Suppressor macrophage treated with lipopolysaccharide for 1 hour (primary cell): ENCODE data around the gene SYT1.

ENCODE experiments used
- DNase-seq, 3 donors: peaks; one replicate each; pipeline ENCODE4 v3.0.0-alpha.2; 2020 to 2022

SYT1 gene

GRCh38 chr12:79366374-79366773 is 501.8 kb downstream of the SYT1 start:
- DNase-seq = no peak

GRCh38 chr12:79367032-79367589 is 502.5 kb downstream of the SYT1 start:
- DNase-seq = no peak

- DNase-seq = no peak
Measured at GRCh38 chr12:79370021-79370420, 505.4 kb downstream of the SYT1 start.

- no peak for DNase-seq
Measured at GRCh38 chr12:79371226-79371625, 506.7 kb downstream of the SYT1 start.

GRCh38 chr12:79373896-79374499 is 509.4 kb downstream of the SYT1 start:
- DNase-seq = peak in 2 of 3 donors; percentile 37 to 43

GRCh38 chr12:79374545-79374944 is 510.0 kb downstream of the SYT1 start:
- DNase-seq = no peak

- DNase-seq = no peak
Measured at GRCh38 chr12:79375050-79375449, 510.5 kb downstream of the SYT1 start.

- DNase-seq = no peak
Measured at GRCh38 chr12:79378496-79378895, 513.9 kb downstream of the SYT1 start.

GRCh38 chr12:79380402-79380801 is 515.8 kb downstream of the SYT1 start:
- no peak for DNase-seq

GRCh38 chr12:79381248-79382208 is 517.0 kb downstream of the SYT1 start:
- DNase-seq = no peak

GRCh38 chr12:79384551-79384950 is 520.0 kb downstream of the SYT1 start:
- DNase-seq = no peak

- DNase-seq = no peak
Measured at GRCh38 chr12:79388011-79388410, 523.4 kb downstream of the SYT1 start.

GRCh38 chr12:79393842-79394241 is 529.3 kb downstream of the SYT1 start:
- no peak for DNase-seq

- no peak for DNase-seq
Measured at GRCh38 chr12:79397609-79398008, 533.0 kb downstream of the SYT1 start.

- no peak for DNase-seq
Measured at GRCh38 chr12:79400481-79400880, 535.9 kb downstream of the SYT1 start.

GRCh38 chr12:79402606-79403005 is 538.0 kb downstream of the SYT1 start:
- DNase-seq = no peak

- no peak for DNase-seq
Measured at GRCh38 chr12:79406993-79407392, 542.4 kb downstream of the SYT1 start.

- DNase-seq = peak in 2 of 3 donors; percentile 9 to 13
Measured at GRCh38 chr12:79407671-79408622, 543.4 kb downstream of the SYT1 start.

- DNase-seq = no peak
Measured at GRCh38 chr12:79408689-79409088, 544.1 kb downstream of the SYT1 start.

- no peak for DNase-seq
Measured at GRCh38 chr12:79409562-79409961, 545.0 kb downstream of the SYT1 start.

- DNase-seq = no peak
Measured at GRCh38 chr12:79411791-79412190, 547.2 kb downstream of the SYT1 start.

GRCh38 chr12:79413796-79414195 is 549.2 kb downstream of the SYT1 start:
- DNase-seq = no peak

GRCh38 chr12:79414252-79414651 is 549.7 kb downstream of the SYT1 start:
- no peak for DNase-seq
